Stimulated activated CD8-positive, alpha-beta memory T cell treated with anti-CD3 and anti-CD28 coated beads, Interleukin-7, amount 100 ng/mL, for 24 hours (primary cell): ENCODE results near the gene DYNC1I1.

Source experiments
- DNase-seq: peaks from one replicate; pipeline ENCODE4 v3.0.0-alpha.2; 2020; ENCODE audit warnings: low read depth

Gene DYNC1I1

GRCh38 chr7:95772298-95772770, at the start of gene DYNC1I1:
DYNC1I1 (plus strand) TSS chr7:95772554; CDS start chr7:95804730, 32,176 bp downstream.
- DNase-seq: no peak

DNA sequence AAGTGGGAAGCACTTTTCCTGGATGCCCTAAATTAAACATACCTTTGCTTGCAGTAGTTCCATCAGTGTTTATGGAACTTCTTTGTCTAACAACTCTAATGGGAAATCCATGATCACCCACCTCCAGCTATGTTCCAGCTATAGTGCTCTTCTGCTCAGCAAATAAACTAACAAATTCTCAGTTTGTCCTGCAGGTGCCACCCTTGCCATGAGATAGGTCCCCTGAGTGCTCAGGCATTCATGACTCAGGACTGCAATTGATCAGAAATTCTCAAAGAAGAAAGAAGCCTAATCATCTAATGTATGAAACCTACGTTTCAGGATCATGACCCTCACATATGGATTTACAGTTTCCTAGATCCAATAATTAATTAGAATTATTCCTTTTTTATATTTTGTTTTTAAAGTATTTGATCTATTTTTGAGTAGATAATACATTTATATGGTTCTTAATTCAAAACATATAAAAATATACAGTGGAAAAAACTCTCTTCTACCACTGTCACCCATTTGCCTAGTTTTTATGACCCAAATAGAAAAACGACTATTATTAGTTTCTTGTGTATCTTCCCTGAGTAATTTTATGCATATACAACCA, 48.7 kb upstream of the DYNC1I1 start:
- no peak for DNase-seq

GRCh38 chr7:95725205-95725604, 47.1 kb upstream of the DYNC1I1 start:
- no peak for DNase-seq

DNA sequence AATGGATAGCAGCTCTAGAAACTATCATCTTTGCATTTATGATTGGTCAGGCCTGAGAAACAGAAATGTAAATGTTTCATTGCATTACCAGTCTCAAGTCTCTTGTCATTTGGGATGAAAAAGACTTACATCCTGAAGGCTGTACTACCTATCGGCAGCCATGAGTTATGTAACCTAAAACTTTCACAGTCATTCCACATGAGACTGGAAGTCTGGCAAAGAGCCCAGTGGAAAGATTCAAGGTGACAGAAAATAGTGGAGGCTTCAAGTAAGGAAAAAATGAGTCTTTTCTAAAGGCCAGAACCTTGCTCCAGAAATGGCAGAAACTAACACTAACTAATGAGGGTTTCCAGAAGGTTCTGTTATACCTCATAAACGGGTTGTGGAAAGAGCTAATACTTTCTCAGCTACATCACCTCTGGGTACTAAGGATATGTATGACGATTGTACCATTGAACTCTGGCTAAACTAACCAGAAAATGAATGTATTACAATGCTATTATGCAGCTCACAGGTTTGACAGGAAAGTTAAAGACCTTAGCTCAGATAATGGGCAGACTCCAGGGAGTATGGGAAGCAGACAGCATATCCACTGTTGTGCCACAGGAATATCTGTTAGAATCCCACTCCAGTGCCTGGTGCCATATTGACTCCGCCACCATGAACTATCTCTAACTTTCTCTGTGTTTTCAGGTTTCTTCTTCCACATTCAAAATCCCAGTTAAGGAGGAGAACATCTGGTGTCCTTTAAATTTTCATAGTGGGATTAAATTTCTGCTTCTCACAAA, 41.7 kb upstream of the DYNC1I1 start:
- DNase-seq: no peak

DNA sequence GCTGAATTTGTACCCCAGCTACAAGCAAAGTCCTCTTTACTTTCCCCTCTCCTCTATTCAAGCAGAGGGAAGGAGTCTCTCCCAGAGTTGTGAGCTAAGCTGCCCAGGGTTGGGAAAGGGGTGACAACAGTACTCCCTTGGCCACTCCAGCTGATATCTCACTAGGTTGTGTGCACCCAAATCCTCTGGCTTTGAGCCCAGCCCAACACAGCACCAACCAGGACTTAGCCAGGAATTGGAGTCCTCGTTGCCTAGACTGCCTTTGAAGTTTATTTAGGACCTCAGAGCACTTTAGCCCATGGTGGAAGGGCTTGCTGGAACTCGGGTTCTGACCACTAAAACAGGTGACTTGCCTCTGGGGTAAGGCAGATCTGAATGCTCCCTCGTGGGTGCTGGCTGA, 35.7 kb upstream of the DYNC1I1 start:
- no peak for DNase-seq

DNA sequence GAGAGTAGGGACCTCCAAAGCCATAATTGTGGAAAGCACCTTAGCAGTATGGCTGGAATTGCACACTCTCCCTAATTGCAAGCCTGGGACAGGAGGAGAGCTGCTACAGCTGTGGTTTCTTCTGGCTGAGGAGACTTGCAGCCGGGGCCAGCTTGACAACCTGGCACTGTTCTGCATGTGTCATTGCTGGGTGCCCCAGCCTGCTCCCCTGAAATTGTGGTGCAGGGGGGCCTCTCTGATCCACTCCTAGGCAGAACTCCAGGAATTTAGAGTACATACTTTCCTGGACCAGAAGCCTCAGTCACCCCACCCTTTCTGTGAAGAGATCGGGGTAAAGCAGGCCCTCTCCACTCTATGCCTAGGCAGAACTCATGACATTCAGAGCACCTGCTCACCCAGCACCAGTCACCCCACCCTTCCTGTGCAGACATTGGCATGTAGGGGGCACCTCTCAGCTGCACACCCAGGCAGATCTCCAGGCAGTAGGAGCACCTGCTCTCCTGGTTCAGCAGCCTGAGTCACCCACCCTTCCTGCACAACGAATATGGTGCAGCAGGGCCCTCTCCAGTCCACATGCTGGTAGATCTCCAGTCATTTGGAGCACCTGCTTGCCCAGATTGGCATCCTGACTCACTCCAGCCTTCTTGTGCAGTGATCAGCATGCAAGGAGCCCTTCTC, 34.4 kb upstream of the DYNC1I1 start:
- no peak for DNase-seq

GRCh38 chr7:95749044-95749443, 23.3 kb upstream of the DYNC1I1 start:
- no peak for DNase-seq

GRCh38 chr7:95749515-95749914, 22.8 kb upstream of the DYNC1I1 start:
- DNase-seq: no peak

GRCh38 chr7:95753440-95753839, 18.9 kb upstream of the DYNC1I1 start:
- no peak for DNase-seq

DNA sequence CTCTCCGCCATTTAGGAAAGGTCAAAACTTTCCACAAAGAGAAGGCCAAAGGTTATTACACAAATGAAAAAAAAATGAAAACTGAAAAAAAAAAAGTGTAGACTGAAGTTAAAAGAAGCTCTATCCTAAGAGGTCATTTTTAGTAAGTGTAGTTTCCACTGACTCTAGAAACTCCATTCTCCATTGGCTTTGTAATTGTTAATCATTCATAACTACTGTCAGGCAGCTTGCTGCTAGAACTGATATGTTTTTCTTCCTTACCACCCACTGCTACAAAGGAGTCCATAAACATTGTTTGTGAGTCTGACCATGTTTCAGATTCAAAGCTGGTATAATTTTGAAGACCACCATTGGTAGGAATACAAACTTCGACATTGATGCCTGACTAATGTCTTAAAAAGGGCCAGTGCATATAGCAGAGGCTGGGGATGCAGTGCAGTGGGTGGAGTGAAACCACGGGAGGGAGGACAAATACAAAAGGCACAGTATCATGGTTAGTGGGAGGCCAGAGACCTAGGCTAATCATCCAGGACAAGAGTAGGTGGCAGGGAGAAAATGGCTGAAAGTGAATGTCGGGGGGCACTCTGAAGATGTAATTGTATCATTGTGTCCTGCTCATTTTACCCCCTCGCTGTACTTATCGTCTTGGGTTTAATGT, 16.9 kb upstream of the DYNC1I1 start:
- no peak for DNase-seq

DNA sequence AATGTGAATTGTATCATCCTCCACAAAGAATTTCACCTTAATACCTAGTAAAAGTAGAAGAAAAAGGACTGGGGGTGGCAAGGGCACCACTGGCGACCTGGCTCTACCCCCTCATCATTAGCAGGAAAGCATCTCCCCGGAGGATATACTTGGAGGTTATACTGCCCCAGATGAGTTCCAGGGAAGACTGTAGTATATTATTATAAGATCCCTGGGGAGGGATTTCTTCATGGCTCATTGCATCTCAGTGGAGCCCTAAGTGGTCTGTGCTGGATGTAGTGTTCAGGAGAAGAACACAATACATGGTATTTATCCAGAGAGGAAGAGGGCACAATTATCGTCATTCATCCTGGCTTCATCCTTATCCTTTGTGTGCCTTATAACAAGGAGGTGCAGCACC, 14.2 kb upstream of the DYNC1I1 start:
- no peak for DNase-seq

DNA sequence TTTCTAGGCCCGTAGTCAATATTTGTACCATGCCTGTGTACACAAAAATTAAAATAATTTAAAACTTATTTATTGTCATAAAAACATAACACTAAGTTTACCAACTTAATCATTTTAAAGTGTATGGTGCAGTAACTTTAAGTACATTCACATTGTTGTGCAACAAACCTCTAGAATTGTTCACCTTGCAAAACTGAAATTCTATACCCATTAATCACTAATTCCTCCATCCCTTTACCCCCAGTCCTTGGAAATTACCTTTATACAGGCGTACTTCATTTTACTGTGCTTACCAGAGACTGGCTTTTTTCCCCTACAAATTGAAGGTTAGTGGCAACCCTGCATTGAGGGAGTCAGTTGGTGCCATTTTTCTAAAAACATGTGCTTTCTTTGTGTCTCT, 6.3 kb upstream of the DYNC1I1 start:
- DNase-seq: no peak

DNA sequence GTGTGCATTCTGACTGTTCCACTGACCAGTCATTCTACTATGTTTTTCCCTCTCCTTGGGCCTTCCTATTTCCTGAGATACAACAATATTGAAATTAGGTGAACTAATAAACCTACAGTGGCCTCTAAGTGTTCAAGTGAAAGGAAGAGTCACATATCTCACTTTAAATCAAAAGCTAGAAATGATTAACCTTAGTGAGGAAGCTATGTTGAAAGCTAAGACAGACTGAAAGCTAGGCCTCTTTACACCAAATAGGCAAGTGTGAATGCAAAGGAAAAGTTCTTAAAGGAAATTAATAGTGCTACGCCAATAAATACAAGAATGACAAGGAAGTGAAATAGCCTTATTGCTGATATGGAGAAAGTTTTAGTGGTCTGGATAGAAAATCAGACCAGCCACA, 5.7 kb upstream of the DYNC1I1 start:
- DNase-seq: no peak

DNA sequence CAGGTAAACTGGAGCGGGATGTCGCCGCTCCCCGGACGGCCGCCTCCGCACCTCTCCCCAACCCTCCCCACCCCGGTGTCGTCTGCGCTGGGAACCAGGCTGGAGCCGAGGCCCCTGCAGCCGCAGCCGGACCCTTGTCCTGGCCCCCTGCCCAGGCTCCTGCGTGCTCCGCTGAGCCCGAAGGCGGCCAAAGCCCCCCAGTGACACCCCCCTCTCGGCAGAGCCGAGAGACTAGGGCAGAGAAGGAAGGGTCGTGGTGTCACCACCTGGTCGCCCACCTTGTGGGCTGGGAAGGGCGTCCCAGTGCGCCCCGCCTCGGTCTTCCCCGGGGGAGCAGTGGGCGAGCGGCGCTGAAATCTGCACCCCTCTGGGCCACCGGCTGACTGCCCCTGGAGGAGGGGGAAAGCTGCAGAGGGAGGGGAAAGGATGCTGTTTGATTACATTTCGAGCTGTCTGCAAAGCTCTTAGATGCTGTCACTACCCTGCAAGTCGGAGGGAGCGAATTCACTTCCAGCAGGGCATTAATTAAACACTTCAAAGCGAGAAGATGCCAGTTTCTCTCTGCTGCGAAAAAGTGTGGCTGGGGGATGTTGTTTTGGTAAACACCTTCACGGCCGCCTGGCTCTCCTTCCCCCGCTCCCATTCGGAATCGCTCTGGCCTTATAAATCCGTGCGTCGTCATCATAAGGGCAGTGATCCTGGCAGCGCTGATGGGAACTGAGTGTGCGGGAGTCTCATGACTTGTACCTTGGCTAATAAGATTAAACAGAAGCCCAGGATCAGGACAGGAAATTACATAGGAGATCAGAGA, 622 bp downstream of the DYNC1I1 start:
- DNase-seq: no peak

DNA sequence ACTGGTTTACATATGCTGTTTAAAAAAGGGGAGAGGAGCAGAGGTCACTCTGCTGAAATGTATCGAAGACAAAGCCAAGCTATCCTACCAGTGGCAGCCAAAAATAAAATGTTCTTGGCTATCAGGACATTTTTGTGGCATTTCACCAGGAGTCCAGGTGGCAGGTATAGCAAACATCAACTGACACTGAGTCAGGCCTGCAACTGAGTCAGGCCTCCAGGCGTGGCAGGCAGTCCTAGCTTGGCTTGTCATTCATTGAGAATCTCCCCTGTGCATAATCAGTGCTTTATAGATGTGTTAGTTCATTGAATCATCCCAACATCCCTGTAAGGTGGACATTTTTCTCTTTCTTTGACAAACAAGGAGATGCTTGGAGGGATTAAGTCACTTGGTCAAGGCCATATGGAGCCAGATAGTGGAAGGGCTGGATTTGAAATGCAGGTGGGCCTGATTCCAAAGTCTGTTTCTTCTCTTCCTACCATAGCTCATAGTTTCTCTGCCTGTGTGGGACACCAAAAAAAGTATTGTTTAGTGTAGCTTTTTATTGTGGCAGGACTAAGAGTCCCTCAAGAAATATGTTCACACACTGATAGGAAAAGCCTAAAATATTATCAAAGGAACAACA, 4.3 kb downstream of the DYNC1I1 start:
- no peak for DNase-seq

GRCh38 chr7:95777269-95777668, 4.9 kb downstream of the DYNC1I1 start:
- DNase-seq: no peak

DNA sequence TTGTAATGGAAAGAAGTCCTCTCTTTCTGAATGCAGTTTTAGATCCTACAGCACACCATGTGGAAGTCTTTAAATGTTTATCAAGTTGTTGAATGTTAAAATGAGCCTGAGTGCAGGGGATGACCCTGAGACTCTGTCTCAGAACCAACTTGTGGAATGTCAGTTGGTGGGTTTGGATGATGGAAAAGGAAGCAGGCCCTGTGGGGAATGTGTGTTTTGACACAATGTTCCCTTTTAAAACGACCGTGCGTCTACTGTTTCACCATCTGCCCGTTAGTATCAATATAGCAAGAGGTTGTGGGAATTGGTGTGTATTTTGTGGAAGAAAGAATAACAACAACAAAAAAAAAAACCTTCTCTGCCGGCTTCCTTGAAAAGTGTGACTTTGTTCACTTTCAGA, 8.3 kb downstream of the DYNC1I1 start:
- DNase-seq: no peak

- no peak for DNase-seq
These were observed 9.7 kb downstream of the DYNC1I1 start for GRCh38 chr7:95781961-95782586.

DNA sequence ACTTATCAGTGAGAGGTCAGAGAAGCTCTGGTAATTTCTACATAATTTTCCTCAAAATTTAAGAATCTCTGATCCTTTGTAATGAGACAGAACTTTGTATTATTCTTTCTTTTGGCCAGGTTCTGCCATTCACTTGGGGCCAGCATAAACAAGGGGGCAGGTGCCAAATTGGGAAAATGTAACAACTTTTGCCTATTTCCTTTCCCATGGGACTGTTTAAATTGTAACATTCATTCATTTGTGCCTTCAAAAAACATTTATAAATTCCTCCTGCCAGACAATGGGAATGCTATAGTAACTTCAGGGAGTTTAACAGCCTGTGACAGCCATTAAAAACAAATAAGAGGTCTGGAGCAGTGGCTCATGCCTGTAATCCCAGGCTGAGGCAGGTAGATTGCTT, 12.4 kb downstream of the DYNC1I1 start:
- no peak for DNase-seq

DNA sequence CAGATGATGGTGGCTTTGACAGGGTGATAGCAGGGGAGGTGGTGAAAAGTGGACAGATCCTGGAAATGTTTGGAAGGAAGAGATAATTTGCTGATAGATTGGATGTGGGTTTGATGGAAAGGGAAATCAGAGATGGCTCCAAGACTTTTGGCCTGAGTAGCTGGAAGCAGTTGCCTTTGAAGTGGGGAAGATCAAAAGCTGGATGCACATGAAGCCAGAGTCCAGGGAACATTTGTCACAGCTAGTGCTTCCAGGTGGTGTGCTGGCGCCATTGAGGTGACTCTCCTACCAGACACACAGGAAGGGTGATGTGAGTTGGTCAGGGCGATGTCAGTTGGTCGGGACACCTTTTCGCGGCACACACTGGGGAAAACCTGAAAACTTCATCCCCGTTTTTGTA, 15.9 kb downstream of the DYNC1I1 start:
- DNase-seq: no peak

DNA sequence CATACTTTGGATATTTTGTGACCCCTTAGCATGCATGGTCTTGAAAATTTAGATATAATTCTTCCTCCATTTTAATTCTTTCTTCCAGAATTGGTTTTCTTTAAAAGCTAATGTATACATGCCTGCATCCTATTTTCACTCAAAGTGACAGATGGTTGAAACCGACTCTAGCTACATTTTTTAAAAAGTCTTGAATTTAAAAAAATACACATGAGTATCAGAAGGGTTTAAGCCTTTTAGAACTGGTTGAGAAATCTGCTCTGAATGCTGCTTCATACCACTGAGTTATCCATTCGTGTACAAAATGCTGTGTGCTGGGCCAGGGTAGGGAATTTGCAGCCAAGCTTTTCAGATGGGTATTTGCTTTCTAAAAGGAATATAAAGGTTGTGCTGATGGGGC, 16.5 kb downstream of the DYNC1I1 start:
- no peak for DNase-seq
